A549 (cell line): Measurements from ENCODE around the gene CLCN3.

ENCODE experiments used
- CEBPB ChIP-seq, 2 experiments: fragments of >200 bp in 1 of 2; sonication (Bioruptor Twin) in 1 of 2; formaldehyde crosslinking in 1 of 2; IDR thresholded peaks; 2 replicates each; pipeline ENCODE4 v1.6.1; 2012 to 2016
- CTCF ChIP-seq: fragments of >200 bp; sonication (Bioruptor Twin); formaldehyde crosslinking; IDR thresholded peaks from 3 replicates; pipeline ENCODE4 v1.5.1; 2016
- JUN ChIP-seq, 2 experiments: fragments of >200 bp; sonication (Bioruptor Twin); formaldehyde crosslinking; IDR thresholded peaks; 2 replicates in 1 of 2; 3 replicates in 1 of 2; pipeline ENCODE4 v1.6.1; 2016 to 2017
- MAX ChIP-seq: IDR thresholded peaks from 2 replicates; pipeline ENCODE4 v1.6.1; 2012
- NFE2L2 ChIP-seq: fragments of 150-350 bp; conservative IDR thresholded peaks from 2 replicates; pipeline ENCODE4 v1.6.1; 2014; ENCODE audit warnings: low read length
- PHF8 ChIP-seq: fragments of 200-600 bp; sonication (generic); IDR thresholded peaks from 2 replicates; pipeline ENCODE4 v1.6.1; 2016; ENCODE audit warnings: low read depth, mild to moderate bottlenecking, antibody characterized with exemption, moderate library complexity, borderline replicate concordance
- POLR2A ChIP-seq: IDR thresholded peaks from 2 replicates; pipeline ENCODE4 v1.6.1; 2012; ENCODE audit warnings: mild to moderate bottlenecking, low read length
- RAD21 ChIP-seq, 2 experiments: fragments of >200 bp in 1 of 2; sonication (Bioruptor Twin) in 1 of 2; formaldehyde crosslinking in 1 of 2; IDR thresholded peaks in 1 of 2; conservative IDR thresholded peaks in 1 of 2; 2 replicates in 1 of 2; 3 replicates in 1 of 2; pipeline ENCODE4 v1.6.1; 2012 to 2018; ENCODE audit warnings: inconsistent platforms in 1 of 2
- REST ChIP-seq: fragments of 200-600 bp; sonication (generic); IDR thresholded peaks from 2 replicates; pipeline ENCODE4 v1.6.1; 2016; ENCODE audit warnings: antibody characterized with exemption, mild to moderate bottlenecking, moderate library complexity
- RNF2 ChIP-seq: fragments of 200-600 bp; sonication (generic); IDR thresholded peaks from 2 replicates; pipeline ENCODE4 v1.6.1; 2016; ENCODE audit warnings: low read depth, mild to moderate bottlenecking, antibody characterized with exemption, moderate library complexity, borderline replicate concordance
- TFCP2L1 ChIP-seq: fragments of 250-450 bp; sonication (Bioruptor Pico); IDR thresholded peaks from 2 replicates; pipeline ENCODE4 v1.5.0; 2021; ENCODE audit warnings: mild to moderate bottlenecking
- ZFP36 ChIP-seq: fragments of 450-650 bp; IDR thresholded peaks from 2 replicates; pipeline ENCODE4 v1.6.1; 2014; ENCODE audit warnings: borderline replicate concordance; ENCODE audit not compliant: partially characterized antibody

- TF ChIP-seq RNF2 (no peak), REST (no peak), CTCF (no peak), RAD21 (conservative IDR thresholded peaks at IDR 0.05 in 1 of 2, IDR thresholded peaks at IDR 0.05 in 1 of 2) (no peak), ZFP36 (no peak), CEBPB (IDR thresholded peaks at IDR 0.05) (no peak), NFE2L2 (no peak), PHF8 (no peak), TFCP2L1 (no peak), MAX (no peak), POLR2A (no peak), JUN (IDR thresholded peaks at IDR 0.05) (no peak)
Observed at GRCh38 chr4:169658975-169659715, 38.8 kb downstream of the CLCN3 start.
